ENCODE data around the gene AFF3.

The AFF3 gene

DNA sequence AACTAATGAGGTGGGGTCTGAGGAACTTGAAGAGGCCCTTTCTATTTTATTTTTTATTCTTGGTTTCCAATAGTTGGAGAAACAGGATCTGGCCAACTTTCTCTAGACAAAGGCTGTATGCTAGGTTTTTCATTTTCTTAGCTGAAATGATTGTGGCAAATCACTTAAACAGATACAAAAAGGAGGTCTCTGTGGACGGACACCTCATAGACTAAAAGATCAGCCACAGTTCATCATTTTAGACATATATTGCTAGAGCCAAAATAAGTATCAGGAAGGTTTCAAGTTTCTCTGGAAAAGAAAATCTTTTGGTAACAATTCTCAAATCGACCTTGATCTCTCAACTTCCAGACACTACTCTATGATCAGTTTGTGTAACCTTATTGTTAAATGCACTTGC is 428.0 kb downstream of the AFF3 start:
- Histone ChIP-seq H3K4me1 (ENCODE audit: control insufficient read depth in 1 of 2, insufficient read depth in 2 of 2, low read length in 2 of 2) (peaks cover 8 to 9% of the 10 kb centered on the region in 2 experiments), H3K9ac (ENCODE audit: low read length) (no peak overlapping the region), H2BK5ac (ENCODE audit: low read depth, low read length, poor library complexity) (no peak overlapping the region), H4K12ac (ENCODE audit: low read depth, low read length) (no peak overlapping the region), H3K14ac (ENCODE audit: low read length) (no peak overlapping the region), H3K79me1 (ENCODE audit: low read length) (peaks cover 7% of the 10 kb centered on the region), H3K4me3 (ENCODE audit: low read depth, low read length) (no peak overlapping the region), H2BK120ac (ENCODE audit: insufficient read depth, low read length, poor library complexity) (no peak overlapping the region), H3K18ac (ENCODE audit: low read length) (no peak overlapping the region), H3K27me3 (ENCODE audit: insufficient read depth, low read length) (no peaks in the 10 kb centered on the region), H2AK5ac (ENCODE audit: low read length) (no peak overlapping the region), H3K9me3 (ENCODE audit: insufficient read depth, low read depth, low read length) (no peaks in the 10 kb centered on the region), H3K36me3 (ENCODE audit: control insufficient read depth in 1 of 2, insufficient read depth in 2 of 2, low read length in 2 of 2) (no peaks in the 10 kb centered on the region), H3K23ac (ENCODE audit: low read length) (no peak overlapping the region), H3K4me2 (ENCODE audit: low read length) (no peak overlapping the region), H4K91ac (ENCODE audit: low read depth, low read length) (no peak overlapping the region), H3K27ac (ENCODE audit: low read depth, low read length) (no peak overlapping the region), H3K79me2 (ENCODE audit: control insufficient read depth, insufficient read depth, low read length, poor library complexity) (no peaks in the 10 kb centered on the region), H4K8ac (ENCODE audit: low read depth, low read length) (no peak overlapping the region), H2BK12ac (ENCODE audit: low read length) (no peak overlapping the region), H2AFZ (ENCODE audit: insufficient read depth, low read length, poor library complexity) (no peak overlapping the region), H3K4ac (ENCODE audit: low read depth, low read length) (no peak overlapping the region)
- DNase-seq = no peak
- WGBS (ENCODE audit: extremely low coverage, insufficient coverage, insufficient read length) = no CpG with 5 or more reads among the region's 2 CpGs

DNA sequence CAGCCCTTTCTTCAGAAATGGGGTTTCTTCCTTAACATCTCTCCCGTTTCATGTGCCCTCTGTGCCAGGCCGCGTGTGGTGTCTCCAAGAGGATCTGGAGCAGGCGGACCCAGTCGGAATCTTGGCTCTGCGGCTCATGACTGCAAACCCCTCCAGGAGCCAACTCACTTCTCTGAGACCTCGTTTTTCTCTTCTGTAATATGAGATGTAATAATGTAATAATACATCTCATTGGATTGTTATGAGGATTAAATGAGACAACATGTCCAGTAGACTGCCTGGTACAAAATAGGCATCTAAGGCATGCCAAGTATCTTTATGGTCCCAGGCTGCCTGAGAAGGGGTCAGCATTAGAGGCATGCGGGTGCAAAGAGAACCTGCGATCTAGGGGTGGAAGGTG is 431.2 kb downstream of the AFF3 start:
- Histone ChIP-seq H3K14ac (ENCODE audit: low read length) (no peak overlapping the region), H4K12ac (ENCODE audit: low read depth, low read length) (no peak overlapping the region), H3K4me3 (ENCODE audit: low read depth, low read length) (no peak overlapping the region), H3K4me1 (ENCODE audit: control insufficient read depth in 1 of 2, insufficient read depth in 2 of 2, low read length in 2 of 2) (peaks cover 8 to 16% of the 10 kb centered on the region in 2 experiments), H4K91ac (ENCODE audit: low read depth, low read length) (peak overlapping the region; percentile 67), H3K18ac (ENCODE audit: low read length) (no peak overlapping the region), H2BK12ac (ENCODE audit: low read length) (peak overlapping the region; percentile 47), H3K27me3 (ENCODE audit: insufficient read depth, low read length) (no peaks in the 10 kb centered on the region), H2BK120ac (ENCODE audit: insufficient read depth, low read length, poor library complexity) (peak overlapping the region; percentile 23), H3K4me2 (ENCODE audit: low read length) (peak overlapping the region; percentile 36), H3K23ac (ENCODE audit: low read length) (no peak overlapping the region), H3K27ac (ENCODE audit: low read depth, low read length) (peak overlapping the region; percentile 90), H2AFZ (ENCODE audit: insufficient read depth, low read length, poor library complexity) (no peak overlapping the region), H2AK5ac (ENCODE audit: low read length) (no peak overlapping the region), H3K36me3 (ENCODE audit: control insufficient read depth in 1 of 2, insufficient read depth in 2 of 2, low read length in 2 of 2) (no peaks in the 10 kb centered on the region), H3K9ac (ENCODE audit: low read length) (no peak overlapping the region), H3K4ac (ENCODE audit: low read depth, low read length) (no peak overlapping the region), H2BK5ac (ENCODE audit: low read depth, low read length, poor library complexity) (peak overlapping the region; percentile 59), H3K79me2 (ENCODE audit: control insufficient read depth, insufficient read depth, low read length, poor library complexity) (no peaks in the 10 kb centered on the region), H3K79me1 (ENCODE audit: low read length) (peaks cover 12% of the 10 kb centered on the region), H4K8ac (ENCODE audit: low read depth, low read length) (no peak overlapping the region), H3K9me3 (ENCODE audit: insufficient read depth, low read depth, low read length) (no peaks in the 10 kb centered on the region)
- WGBS (ENCODE audit: extremely low coverage, insufficient coverage, insufficient read length) = no CpG with 5 or more reads among the region's 9 CpGs
- no peak for DNase-seq

DNA sequence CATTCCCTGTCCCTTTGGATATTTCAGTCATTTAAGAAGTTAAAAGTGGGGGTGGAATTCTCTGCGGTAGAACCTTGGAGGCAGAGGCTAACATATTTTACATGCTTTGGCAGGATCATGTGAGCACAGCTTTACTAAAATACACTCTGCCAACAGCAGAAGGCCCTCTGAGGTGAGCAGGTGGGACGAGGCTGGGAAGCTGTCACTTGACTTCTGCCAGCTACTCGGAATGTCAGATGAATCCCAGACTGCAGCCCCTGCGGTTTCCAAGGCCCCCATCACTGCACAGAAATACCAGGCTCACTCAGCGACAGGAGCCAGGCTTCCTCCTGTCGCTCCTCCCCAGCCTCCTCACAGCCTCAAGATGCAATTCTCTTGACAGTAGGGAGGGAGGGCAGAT is 431.7 kb downstream of the AFF3 start:
- no CpG with 5 or more reads among the region's 6 CpGs for WGBS (ENCODE audit: extremely low coverage, insufficient coverage, insufficient read length)

DNA sequence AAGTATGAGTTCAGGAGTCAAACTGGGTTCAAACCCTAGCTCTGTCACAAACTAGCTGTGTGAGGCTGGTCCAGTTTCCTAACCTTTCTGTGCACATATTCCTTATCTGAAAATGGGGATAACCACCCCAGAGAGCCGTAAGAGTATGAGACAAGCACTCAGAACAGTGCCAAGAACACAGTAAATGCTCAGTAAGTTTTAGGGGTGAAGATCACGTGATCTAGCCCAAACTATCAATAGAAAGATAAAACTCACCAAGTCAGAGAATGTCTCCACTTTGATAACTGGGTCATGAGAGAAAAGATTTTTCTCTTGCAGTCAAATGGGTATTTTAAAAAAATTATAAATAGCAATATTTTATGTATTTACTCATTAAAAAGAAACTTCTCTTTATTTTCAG is 433.2 kb downstream of the AFF3 start:
- Histone ChIP-seq H3K4ac (ENCODE audit: low read depth, low read length) (peak overlapping the region; percentile 41), H3K27ac (ENCODE audit: low read depth, low read length) (peak overlapping the region; percentile 16), H3K36me3 (ENCODE audit: control insufficient read depth in 1 of 2, insufficient read depth in 2 of 2, low read length in 2 of 2) (no peaks in the 10 kb centered on the region), H3K79me2 (ENCODE audit: control insufficient read depth, insufficient read depth, low read length, poor library complexity) (no peaks in the 10 kb centered on the region), H4K91ac (ENCODE audit: low read depth, low read length) (peak overlapping the region; percentile 76), H2BK120ac (ENCODE audit: insufficient read depth, low read length, poor library complexity) (peak overlapping the region; percentile 95), H3K9ac (ENCODE audit: low read length) (no peak overlapping the region), H3K4me1 (ENCODE audit: control insufficient read depth in 1 of 2, insufficient read depth in 2 of 2, low read length in 2 of 2) (peaks cover 12 to 20% of the 10 kb centered on the region in 2 experiments), H2AK5ac (ENCODE audit: low read length) (peak overlapping the region; percentile 82), H4K12ac (ENCODE audit: low read depth, low read length) (no peak overlapping the region), H2BK12ac (ENCODE audit: low read length) (peak overlapping the region; percentile 96), H3K9me3 (ENCODE audit: insufficient read depth, low read depth, low read length) (no peaks in the 10 kb centered on the region), H3K4me2 (ENCODE audit: low read length) (no peak overlapping the region), H3K27me3 (ENCODE audit: insufficient read depth, low read length) (no peaks in the 10 kb centered on the region), H3K14ac (ENCODE audit: low read length) (peak overlapping the region; percentile 70), H3K4me3 (ENCODE audit: low read depth, low read length) (no peak overlapping the region), H3K18ac (ENCODE audit: low read length) (no peak overlapping the region), H2BK5ac (ENCODE audit: low read depth, low read length, poor library complexity) (peak overlapping the region; percentile 72), H3K79me1 (ENCODE audit: low read length) (peaks cover 13% of the 10 kb centered on the region), H2AFZ (ENCODE audit: insufficient read depth, low read length, poor library complexity) (no peak overlapping the region), H3K23ac (ENCODE audit: low read length) (no peak overlapping the region), H4K8ac (ENCODE audit: low read depth, low read length) (peak overlapping the region; percentile 55)
- no CpG with 5 or more reads among the region's 2 CpGs for WGBS (ENCODE audit: extremely low coverage, insufficient coverage, insufficient read length)
- DNase-seq = no peak

More for the DNA sequence above, 431.7 kb downstream of the AFF3 start:
- Histone ChIP-seq H3K4ac (ENCODE audit: low read depth, low read length) (no peak overlapping the region), H4K8ac (ENCODE audit: low read depth, low read length) (no peak overlapping the region), H3K79me1 (ENCODE audit: low read length) (peaks cover 12% of the 10 kb centered on the region), H3K9ac (ENCODE audit: low read length) (no peak overlapping the region), H4K12ac (ENCODE audit: low read depth, low read length) (no peak overlapping the region), H2BK5ac (ENCODE audit: low read depth, low read length, poor library complexity) (peak overlapping the region; percentile 59), H3K4me1 (ENCODE audit: control insufficient read depth in 1 of 2, insufficient read depth in 2 of 2, low read length in 2 of 2) (peaks cover 8 to 16% of the 10 kb centered on the region in 2 experiments), H3K4me3 (ENCODE audit: low read depth, low read length) (no peak overlapping the region), H2AFZ (ENCODE audit: insufficient read depth, low read length, poor library complexity) (no peak overlapping the region), H3K18ac (ENCODE audit: low read length) (no peak overlapping the region), H2BK120ac (ENCODE audit: insufficient read depth, low read length, poor library complexity) (no peak overlapping the region), H3K14ac (ENCODE audit: low read length) (no peak overlapping the region), H3K36me3 (ENCODE audit: control insufficient read depth in 1 of 2, insufficient read depth in 2 of 2, low read length in 2 of 2) (no peaks in the 10 kb centered on the region), H3K79me2 (ENCODE audit: control insufficient read depth, insufficient read depth, low read length, poor library complexity) (no peaks in the 10 kb centered on the region), H3K9me3 (ENCODE audit: insufficient read depth, low read depth, low read length) (no peaks in the 10 kb centered on the region), H3K4me2 (ENCODE audit: low read length) (peak overlapping the region; percentile 36), H3K27me3 (ENCODE audit: insufficient read depth, low read length) (no peaks in the 10 kb centered on the region), H2AK5ac (ENCODE audit: low read length) (no peak overlapping the region), H3K27ac (ENCODE audit: low read depth, low read length) (peak overlapping the region; percentile 90), H3K23ac (ENCODE audit: low read length) (no peak overlapping the region), H4K91ac (ENCODE audit: low read depth, low read length) (peak overlapping the region; percentile 59), H2BK12ac (ENCODE audit: low read length) (no peak overlapping the region)
- DNase-seq = peak; percentile 14 to 53
